Neural progenitor cell (in vitro differentiated cells): ENCODE data around the gene FGF11.

Source experiments
- EZH2 ChIP-seq: fragments of 200-600 bp; sonication (generic); IDR thresholded peaks from 2 replicates; pipeline ENCODE4 v1.6.1; 2017; ENCODE audit warnings: antibody characterized with exemption, mild to moderate bottlenecking, moderate library complexity
- TF ChIP-seq, protein P1 (sequence below): fragments of 200-600 bp; sonication (generic); IDR thresholded peaks from 2 replicates; pipeline ENCODE4 v1.5.1; 2017; ENCODE audit warnings: antibody characterized with exemption, mild to moderate bottlenecking

GRCh38 chr17:7476494-7476893 is 37.2 kb downstream of the FGF11 start:
- TF ChIP-seq, protein P1, sequence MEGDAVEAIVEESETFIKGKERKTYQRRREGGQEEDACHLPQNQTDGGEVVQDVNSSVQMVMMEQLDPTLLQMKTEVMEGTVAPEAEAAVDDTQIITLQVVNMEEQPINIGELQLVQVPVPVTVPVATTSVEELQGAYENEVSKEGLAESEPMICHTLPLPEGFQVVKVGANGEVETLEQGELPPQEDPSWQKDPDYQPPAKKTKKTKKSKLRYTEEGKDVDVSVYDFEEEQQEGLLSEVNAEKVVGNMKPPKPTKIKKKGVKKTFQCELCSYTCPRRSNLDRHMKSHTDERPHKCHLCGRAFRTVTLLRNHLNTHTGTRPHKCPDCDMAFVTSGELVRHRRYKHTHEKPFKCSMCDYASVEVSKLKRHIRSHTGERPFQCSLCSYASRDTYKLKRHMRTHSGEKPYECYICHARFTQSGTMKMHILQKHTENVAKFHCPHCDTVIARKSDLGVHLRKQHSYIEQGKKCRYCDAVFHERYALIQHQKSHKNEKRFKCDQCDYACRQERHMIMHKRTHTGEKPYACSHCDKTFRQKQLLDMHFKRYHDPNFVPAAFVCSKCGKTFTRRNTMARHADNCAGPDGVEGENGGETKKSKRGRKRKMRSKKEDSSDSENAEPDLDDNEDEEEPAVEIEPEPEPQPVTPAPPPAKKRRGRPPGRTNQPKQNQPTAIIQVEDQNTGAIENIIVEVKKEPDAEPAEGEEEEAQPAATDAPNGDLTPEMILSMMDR, result no peak
- TF ChIP-seq EZH2, result no peak
